GDM1 (cell line): Measurements from ENCODE around the gene PCID2.

Experiments
- DNase-seq: peaks from one replicate; lab custom pipeline; 2025; lab: John Stamatoyannopoulos, UW

PCID2 gene

DNA sequence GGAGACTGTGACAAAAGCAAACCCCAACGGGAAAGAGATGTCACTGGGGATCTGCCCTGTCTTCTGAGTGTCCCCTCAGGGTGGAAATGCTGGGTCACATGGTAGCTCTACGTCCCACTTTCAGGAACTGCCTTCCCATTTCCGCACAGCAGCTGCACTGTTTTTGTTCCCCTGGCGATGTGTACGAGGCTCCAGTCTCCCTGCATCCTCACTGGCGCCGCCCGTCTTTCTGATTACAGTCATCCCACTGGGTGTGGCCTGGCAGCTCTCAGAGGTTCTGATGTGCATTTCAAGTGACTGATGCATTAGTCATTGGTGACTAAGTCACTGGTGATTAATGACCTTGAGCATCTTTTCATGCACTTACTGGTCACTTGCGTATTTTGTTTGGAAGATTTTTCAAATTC is 21.2 kb downstream of the PCID2 start:
- no peak for DNase-seq

DNA sequence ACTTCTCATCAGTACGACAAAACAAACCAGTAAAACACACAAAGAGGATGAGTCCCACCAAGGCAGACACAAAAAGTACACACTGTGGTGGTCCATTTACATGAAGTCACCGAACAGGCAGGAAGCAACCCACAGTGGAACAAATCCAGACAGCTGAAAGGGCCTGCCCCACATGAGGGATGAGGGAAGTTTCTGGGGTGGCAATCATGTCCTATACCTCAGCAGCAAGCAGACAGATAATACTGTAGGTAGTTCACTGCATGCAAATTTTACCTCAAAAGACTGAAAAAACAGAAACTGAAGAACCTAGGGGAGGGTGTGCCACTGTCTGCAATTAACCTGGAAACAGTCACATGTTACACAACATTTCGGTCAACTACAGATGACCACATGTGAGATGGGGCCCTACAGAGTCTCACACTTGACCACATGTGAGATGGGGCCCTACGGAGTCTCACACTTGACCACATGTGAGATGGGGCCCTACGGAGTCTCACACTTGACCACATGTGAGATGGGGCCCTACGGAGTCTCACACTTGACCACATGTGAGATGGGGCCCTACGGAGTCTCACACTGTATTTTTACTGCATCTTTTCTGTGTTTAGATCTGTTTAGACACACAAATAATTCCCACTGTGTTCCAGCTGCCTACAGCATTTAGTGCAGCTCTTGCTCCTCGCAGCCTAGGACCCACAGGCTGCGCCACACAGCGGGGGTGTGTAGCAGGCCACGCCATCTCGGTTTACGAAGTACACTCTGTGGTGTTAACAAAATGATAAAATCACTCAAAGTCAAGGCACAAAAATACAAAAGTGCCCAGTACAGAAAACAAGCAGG is 22.2 kb downstream of the PCID2 start:
- no peak for DNase-seq

DNA sequence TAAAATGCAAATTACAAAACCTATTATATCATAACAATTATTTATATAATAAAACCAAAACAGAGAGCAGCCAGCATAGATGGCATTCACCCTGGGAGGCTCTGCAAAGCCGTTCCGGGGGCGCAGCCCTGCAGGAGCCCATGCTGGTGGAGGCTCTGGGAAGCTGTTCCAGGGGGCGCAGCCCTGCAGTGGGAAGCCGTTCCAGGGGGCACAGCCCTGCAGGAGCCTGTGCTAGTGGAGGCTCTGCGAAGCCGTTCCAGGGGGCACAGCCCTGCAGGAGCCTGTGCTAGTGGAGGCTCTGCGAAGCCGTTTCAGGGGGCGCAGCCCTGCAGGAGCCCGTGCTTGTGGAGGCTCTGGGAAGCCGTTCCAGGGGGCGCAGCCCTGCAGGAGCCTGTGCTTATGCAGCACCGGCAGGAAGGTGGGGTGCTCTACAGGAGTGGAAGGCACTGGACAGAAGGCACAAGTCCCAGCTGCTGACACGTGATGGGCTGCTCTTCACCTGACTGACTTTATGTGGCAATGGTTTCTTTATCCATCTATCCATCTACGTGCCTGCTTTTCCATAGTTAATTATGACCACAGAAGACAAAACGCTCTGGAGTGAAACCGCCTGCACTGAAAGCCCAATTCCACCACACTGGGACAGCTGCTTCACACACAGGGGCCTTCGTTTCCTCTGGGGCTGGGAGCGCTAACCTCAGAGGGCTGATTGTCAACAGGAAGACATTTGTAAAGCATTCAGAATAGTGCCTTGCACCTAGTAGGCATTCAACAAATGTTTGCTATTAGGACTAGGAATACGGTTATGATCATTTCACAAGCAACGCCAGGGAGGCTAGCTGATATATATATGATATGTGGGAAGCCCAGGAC is 23.7 kb downstream of the PCID2 start:
- no peak for DNase-seq

DNA sequence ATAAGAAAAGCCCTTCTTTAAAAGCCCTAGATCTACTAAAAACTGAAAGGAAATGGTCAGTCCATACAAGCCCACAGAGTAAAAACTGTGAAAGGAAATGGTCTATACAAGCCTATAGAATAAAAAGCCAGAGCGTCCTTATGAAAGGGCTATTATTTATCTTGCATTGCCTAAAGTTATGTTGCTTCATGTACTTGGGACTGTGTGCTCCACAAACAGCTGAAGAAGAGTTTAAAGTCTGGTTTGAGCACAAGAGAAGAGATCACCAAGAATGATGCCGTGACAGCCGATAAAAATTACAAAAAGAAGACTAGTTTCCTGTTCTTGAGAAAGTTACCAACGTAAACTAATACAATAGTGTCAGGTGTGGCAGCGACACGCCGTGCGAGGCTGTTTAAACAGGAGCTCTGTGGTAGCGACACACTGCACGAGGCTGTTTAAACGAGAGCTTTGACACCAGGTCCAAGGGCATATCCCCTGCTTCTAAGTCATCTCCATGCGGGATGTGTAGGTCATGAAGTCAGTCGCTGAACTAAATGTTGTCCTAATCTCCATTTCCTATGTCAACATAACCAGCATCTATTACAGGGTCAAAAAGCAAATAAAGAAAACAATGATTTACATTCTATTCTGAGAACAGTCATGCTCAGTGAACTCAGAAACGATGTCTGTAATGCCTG is 24.9 kb downstream of the PCID2 start:
- DNase-seq, result no peak

DNA sequence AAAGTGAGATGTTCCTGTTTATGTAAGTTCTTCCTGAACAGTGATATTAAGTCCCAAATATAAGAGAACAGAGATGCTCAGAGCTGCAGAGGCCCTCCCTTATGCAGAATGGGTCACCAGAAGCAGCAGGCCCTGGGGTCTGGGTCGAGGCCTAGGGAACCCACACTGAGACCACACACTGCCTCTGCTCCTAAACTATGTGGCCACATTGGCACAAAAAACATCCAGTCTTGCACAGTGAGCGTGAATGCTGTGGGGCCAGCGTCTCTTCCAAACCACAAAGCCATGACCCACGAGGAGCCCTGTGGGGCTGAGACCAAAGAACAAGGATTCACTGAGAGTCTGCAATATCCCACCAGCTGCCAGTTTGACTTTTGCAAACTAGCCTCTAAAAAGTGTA is 26.4 kb downstream of the PCID2 start:
- no peak for DNase-seq

DNA sequence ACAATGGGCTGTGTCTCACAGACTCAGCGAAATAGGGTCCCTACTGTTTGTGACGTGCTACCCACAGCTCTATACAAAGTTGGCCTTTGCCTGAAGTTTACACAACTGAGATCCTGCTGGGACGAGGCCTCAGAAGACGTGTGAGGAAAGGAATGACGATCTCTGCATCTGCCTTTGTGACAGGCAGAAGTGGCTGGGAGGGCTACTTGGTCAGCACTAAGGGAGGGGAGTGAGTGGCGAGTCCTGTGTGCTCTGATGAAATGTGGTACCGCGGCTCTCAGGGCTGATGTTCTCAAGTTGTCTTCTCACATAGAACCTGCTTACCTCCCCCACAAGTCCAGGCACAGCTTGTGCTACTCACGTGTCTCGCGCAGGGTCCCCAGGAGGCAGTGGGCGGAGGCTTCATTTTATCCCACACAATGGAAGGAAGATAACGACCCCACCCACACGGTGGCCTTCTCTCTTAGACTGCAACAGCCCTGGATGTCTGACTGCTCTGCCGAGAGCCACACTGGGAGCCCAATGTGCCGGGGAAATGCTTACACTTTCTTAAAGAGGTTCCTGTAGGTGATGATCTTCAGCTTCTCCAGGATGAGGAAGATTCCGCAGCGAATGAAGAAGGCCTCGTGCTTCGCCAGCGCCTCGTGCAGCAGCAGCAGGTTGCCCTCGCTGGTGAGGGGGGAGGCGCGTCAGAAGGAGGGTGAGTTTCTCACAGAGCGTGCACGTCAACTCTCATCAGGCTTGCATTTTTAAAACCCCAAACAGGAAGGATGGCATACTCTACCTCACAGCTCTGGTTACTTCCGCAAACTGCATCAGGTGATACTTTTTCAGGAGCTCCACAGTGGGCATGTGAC is 28.9 kb downstream of the PCID2 start:
- no peak for DNase-seq

DNA sequence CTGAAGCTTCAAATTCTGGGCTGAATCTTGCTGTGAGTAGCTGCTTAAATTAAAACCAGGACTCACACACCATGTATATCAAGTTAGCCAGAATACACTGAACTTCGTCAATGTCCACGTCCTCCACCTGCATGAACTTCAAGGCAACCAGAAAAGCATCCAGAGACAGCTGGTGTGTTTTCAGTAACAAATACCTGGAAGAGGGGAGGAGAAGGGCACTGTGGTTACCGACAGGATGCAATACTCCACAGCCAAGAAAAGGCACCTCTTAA is 29.6 kb downstream of the PCID2 start:
- no peak for DNase-seq

DNA sequence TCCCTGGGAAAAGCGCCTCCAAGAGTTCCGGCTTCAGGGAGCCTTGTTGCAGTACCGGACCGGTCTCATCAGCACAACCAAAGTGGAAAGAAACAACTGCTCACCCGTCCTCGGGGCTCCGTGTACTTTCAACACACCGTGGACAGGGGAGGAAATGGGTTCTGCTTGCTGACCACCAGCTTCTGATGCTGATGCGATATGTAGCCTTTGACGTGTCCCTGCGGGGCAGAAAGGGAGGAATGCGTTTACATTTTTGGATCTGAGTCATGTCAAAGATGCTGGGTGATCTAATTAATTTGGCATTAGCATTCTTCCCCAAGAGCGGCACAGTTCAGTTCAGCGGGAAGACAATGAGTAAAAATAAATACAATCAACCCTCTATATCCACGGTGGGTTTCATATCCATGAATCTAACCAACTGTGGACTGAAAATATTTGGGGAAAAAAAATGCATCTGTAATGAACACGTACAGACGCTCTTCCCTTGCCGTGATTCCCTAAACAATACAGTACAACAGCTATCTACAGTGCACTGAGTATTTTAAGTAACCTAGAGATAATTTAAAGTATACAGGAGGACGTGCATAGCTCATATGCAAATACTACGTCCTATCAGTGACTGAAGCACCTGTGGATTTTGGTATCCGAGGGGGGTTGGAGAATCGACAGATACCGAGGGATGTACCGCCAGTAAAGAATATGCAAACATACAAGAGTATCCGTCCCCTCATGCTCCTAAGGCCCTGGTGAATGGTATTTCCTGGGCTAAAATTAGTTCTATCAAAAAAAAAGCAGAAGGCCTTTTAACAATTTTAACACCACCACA is 30.2 kb downstream of the PCID2 start:
- DNase-seq, result no peak

DNA sequence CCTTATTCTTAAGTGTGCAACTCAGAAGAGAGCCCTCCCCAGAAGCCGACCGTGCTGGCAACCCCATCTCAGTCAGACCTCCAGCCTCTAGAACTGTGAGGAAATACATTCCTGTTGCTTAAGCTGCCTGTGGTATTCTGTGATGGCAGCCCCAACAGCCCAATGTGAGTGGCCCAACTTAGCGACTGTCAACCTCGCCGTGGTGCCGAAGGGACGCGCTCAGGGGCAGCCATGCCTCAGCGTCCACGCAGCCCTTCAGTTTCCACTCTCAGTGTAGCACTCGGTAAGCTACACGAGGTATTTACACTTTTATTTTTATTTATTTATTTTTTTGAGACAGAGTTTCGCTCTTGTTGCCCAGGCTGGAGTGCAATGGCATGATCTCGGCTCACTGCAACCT is 31.6 kb downstream of the PCID2 start:
- no peak for DNase-seq

DNA sequence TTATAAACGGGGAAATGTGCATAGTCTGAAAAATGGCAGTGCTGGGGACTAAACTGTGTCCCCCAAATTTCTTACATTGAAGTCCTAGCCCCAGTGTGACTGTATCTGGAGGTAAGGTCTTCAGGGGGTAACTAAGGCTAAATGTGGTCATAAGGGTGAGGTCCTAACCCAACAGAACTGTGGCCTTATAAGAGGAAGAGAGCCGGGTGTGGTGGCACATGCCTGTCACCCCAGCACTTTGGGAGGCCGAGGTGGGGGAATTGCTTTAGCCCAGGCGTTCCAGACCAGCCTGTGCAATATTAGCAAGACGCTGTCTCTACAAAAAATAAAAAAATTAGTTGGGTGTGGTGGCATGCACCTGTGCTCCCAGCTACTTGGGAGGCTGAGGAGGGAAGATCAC is 32.2 kb downstream of the PCID2 start:
- DNase-seq, result no peak

DNA sequence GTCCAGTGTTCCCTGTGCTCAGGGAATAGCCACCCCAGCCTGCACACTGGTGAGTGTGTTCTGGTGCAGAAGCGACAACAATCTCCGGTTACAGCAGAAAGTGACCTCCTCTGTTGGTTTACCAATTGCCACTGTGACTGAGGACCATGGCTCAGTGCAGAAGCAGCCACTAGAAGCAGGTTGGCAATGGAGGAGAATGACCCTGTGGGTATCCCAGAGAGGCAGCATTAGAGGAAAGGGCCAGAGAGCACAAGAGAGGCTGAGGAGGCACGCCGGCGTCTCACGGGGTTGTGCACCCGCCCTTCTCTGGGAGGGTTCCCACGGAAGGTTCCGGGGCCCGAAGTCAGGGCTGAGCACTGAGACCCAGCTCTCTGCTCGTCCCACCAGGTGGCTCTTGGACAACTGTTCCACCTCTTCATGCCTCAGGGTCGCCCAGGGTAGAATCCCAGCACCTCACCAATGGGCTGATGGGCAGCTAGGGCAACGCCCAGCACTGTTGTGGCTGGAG is 36.0 kb downstream of the PCID2 start:
- DNase-seq, result no peak

DNA sequence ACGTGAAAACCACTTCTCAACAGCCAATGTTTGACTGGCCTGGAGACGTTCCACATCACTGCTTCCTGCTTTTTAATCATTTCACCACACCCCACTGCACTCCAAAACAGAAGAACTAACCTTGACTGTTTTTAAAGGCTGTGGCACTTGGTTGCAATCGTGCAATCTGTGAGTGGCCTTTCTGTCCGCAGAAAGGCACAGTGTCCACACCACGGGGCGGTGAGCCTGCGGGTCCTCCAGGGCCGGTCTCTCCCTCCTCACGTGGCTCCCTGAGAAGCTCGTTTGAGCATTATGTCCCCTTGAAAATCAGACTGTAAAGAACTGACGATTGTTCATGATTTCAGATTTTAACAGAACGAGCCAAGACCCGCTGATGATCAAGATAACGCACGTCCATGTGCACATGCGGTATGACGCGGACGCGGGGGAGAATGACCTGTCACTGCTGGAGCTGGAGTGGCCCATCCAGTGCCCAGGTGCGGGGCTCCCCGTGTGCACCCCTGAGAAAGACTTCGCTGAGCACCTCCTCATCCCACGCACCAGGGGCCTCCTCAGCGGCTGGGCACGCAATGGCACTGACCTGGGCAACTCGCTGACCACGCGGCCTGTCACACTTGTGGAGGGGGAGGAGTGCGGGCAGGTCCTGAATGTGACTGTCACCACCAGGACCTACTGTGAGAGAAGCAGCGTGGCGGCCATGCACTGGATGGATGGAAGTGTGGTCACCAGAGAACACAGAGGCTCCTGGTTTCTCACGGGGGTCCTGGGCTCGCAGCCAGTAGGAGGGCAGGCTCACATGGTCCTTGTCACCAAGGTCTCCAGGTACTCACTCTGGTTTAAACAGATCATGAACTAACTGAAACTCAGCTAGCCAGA is 37.0 kb downstream of the PCID2 start:
- DNase-seq, result no peak

DNA sequence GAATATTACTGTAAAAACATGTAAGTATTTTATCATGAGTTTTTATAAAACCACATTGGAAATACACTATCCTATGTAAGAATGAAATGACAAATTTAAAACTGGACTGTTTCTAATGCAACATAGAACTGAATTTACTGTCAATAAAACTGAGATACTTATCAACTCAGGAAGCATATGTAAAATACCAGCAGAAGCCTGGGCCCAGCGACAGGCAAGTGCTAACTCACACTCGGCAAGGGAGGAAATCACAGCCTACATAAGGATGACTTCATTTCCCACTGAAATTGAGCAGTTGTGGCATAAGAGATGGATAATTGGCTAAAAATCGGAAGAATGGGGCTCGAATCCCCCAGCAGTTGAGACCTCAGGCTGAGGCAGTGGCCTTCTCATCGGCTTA is 38.0 kb downstream of the PCID2 start:
- no peak for DNase-seq

DNA sequence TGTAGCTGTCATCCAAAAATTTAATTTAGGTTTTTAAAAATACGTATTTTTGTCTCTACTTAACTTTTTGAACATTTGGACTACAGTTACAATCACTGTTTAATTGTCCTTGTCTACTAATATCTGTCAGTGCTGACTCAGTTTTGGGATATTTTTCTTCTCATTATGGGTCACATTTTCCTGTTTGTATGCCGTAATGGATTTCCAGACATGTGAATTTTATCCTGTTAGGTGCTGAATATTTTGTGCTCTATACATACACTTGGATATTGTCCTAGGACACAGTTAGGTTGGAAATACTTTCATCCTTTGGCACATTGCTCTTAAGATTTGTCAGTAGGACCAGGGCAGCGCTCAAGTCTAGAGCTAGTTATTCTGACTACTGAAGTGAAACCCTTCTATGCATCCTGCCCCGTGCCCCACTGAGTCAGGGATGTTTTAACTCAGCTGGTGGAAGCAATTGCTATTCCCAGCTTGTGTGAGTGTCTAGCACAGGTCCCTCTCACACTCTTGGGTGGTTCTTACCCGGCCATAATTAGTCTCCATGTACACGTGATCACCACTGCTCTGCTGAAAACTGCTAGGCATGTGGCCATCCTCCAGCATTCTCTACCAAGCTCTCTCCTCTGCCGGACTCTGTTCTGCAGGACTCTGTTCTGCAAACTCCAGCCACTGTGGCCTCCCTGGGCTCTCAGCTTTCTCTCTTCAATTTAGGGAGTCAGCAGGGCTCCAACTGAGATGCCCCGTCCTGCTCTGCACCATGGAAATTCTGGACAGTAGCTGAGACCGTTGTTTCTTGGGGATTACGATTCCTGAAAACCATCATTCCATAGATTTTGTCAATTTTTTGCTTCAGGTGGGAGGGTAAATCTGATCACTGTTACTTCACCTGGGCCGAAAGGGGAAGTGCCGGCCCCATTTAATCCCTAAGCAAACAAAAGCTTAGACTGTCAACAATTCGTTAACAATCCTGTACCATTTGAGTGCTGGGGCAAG is 38.9 kb downstream of the PCID2 start:
- no peak for DNase-seq

DNA sequence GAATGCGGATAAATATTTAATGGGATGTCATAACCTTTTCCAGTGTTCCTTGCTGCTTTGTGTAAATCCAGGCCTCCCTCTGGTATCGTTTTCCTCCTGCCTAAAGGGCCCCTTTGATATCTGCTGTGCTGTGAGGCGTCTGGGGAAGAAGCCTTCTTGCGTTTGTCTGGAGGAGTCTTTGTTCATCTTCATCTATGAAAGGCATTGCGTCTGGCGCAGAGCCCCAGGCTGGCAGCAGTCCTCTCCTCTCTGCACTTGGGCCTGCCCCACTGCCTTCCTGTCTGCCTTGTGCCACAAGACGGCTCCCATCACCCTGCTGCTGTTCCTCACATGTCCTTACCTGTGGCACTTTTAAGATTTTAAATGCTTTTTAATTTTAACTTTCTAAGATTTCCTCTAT is 40.3 kb downstream of the PCID2 start:
- no peak for DNase-seq

DNA sequence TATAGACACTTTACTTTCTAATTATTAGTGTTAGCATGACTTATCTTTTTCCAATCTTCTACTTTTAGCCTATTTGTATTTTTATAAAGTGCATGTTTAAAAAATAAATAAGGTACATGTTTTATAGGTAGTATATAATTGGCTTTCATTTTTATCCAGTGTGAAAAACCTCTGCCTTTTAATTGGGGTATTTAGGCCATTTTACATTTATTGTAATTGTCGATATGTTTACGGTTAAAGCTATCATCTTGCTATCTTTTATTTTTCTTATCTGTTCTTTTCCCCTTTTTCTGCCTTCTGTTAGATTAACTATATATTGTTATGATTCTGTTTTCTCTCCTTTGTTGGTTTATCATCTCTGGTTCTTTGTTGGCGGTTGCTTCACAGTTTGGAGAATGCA is 40.9 kb downstream of the PCID2 start:
- DNase-seq, result no peak

DNA sequence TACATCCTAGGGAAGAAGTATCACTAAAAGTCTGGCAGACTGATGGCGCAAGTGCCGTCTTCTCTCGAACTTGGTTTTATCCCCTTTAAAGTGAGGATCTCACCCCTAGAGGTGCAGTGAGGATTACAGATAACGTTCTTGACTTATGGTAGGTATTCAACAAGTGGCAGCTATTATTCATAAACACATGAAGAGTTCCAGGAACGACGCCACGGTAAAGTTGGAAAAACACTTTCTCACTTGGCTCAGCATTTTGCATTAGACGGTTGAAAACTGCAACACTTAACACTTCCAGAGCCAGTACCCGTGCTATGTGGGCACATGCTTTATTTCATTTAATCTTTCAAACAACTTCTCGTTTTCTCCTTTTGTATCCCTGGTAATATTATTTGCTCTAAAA is 41.3 kb downstream of the PCID2 start:
- no peak for DNase-seq

DNA sequence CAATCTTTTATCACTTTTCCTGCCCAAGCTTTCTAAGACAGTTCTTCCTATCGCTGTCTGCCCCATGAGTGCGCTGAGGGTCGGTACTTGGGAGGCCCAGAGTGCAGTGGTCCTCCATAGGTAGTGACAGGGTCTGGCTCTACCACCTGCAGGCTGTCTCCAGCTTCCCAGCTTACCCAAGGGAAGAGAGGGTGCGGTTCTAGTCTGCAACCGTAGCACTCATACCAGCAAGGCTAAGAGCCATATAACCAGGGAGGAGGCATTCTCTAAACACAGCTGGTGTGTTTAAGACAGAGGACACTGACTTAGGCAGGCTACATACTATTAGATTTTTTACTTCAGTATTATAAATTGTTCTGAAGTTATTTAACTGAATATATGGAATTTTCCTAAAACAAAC is 41.8 kb downstream of the PCID2 start:
- no peak for DNase-seq

DNA sequence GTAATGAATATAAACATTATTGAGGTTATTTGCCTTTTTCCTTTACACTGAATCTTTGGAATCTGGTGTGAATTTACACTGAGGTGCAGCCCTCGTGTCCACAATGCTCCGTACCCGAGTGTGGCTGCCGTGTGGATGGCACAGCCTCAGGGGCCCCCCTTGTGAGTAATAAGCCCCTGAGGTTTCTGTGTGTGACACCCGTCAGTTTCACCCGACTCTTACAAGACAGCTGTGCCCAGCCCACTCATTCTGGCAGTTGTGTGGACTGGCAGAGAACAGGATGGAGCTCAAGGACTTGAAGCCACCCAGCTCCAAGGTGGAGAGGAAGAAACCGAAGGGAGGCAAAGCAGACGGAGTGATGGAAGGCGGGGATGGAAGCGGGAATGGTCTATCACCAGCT is 42.2 kb downstream of the PCID2 start:
- no peak for DNase-seq
